CD4-positive, alpha-beta T cell treated with Interleukin-2 at 100 ng/mL for 4 hours (primary cell): Measurements from ENCODE around the gene TMEM174.
"Not testable (repeated sequence)": the region's sequence is repeated elsewhere in the genome, so short reads cannot be mapped to it uniquely, and the experiment has no call there.

ENCODE experiments used
- DNase-seq: peaks from one replicate; pipeline ENCODE4 v3.0.0-alpha.2; 2020; ENCODE audit warnings: low spot score

TMEM174 gene

GRCh38 chr5:73196201-73196600 lies 23.2 kb downstream of the TMEM174 start:
- DNase-seq, result no peak

DNA sequence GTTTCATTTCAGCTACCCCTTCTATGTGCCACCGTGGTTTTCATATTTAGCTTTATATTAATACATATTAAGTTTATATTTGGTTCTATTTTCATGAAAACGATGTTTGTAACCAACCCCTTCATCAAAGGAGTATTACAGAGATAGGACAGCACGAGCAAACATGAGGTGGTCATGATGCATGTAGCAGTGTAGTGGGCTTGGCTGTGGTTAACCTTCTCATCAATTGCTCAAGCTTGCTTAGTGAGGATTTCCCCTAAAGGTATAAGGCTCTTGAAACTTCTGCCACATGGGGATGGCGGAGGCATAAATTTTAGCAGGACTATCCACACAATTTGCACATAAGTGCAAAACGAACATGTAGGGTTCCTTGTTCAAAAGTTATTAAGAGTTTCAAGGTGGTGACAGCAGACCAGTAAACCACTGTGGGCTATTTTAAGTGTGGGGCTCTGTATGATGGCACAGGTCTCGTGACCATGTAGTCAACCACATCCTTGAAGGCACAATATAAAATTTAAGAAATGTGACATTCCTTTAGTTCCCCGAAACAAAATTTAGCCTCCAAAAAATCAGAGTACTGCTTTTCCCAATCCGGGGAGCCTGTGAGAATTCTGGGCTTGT lies 24.8 kb downstream of the TMEM174 start:
- DNase-seq, result no peak

- DNase-seq, result no peak
These were observed 26.0 kb downstream of the TMEM174 start for GRCh38 chr5:73198833-73199592.

DNA sequence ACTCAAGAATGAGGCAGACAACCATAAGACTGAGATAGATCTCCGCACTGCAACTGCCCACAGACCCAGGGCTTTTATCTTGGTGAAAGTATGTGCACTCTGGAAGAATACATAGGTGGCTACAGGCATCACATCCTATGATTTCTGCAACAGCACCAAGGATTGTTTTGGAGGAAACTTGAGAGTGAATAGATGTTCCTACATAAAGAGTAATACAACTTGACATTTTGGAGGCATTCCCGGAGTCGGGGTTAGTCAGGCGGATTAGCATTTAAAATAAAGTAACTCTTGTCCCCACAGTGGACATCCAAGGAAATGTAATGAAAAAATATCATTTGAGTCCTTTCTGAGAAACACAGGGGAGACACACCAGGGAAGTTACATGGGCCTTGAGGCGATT lies 26.7 kb downstream of the TMEM174 start:
- DNase-seq, result no peak

- peak; percentile 72 for DNase-seq
These were observed 28.8 kb downstream of the TMEM174 start for GRCh38 chr5:73201547-73202513.

- DNase-seq, result no peak
These were observed 31.3 kb downstream of the TMEM174 start for GRCh38 chr5:73204332-73204731.

DNA sequence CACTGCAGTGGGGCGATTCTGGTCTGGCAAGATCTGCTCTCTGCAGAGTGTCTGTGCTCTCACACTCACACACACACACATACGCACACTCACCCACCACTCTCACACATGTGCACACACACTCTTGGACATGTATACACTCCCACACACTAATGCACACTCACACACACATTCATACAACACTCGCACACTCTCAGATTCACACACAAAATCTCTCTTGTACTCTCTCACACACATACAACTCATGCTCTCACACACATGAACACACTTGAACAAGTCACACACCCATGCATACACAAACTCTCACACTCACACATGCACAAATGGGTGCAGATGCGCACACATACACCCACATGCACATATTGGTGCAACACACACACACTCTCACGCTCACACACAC lies 31.7 kb downstream of the TMEM174 start:
- DNase-seq, result no peak

GRCh38 chr5:73205305-73205704 lies 32.3 kb downstream of the TMEM174 start:
- DNase-seq, result no peak

DNA sequence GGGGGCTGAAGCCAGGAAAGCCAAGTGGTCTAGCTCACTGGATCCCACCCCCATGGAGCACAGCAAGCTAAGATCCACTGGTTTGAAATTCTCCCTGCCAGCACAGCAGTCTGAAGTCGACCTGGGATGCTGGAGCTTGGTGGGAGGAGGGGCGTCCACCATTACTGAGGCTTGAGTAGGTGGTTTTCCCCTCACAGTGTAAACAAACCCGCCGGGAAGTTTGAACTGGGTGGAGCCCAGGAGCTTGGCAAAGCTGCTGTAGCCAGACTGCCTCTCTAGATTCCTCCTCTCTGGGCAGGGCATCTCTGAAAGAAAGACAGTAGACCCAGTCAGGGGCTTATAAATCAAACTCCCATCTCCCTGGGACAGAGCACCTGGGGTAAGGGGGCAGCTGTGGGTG lies 34.2 kb downstream of the TMEM174 start:
- DNase-seq, result not testable (repeated sequence)

DNA sequence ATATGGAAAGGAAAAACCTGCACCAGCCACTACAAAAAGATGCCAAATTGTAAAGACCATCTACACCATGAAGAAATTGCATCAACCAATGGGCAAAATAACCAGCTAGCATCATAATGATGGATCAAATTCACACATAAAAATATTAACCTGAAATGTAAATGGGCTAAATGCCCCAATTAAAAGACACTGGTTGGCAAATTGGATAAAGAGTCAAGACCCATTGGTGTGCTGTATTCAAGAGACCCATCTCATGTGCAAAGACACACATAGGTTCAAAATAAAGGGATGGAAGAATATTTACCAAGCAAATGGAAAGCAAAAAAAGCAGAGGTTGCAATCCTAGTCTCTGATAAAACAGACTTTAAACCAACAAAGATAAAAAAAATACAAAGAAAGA lies 36.1 kb downstream of the TMEM174 start:
- not testable (repeated sequence) for DNase-seq

- not testable (repeated sequence) for DNase-seq
These were observed 39.7 kb downstream of the TMEM174 start for GRCh38 chr5:73212693-73213092.

GRCh38 chr5:73213566-73213998 lies 40.6 kb downstream of the TMEM174 start:
- DNase-seq, result no peak

- no peak for DNase-seq
These were observed 41.3 kb downstream of the TMEM174 start for GRCh38 chr5:73214306-73214705.

DNA sequence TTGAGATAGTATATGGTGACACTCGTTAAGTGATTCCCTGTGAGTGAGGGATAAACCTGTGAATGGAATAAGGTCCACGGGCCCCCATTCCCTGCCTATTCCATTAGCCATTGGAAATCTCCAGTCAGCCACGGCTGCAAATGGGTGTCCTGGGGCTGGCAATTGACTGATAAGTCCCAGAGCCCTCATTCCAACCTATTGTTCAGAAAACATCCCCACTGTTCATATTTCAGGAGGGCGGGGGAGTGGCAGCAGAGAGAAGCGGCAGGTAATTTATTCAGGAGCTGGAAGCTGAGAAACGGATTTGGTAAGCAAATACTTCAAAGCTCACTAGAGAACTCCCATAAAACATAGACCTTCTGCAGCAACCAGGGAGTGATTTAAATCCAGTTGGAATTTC lies 42.0 kb downstream of the TMEM174 start:
- DNase-seq, result no peak

DNA sequence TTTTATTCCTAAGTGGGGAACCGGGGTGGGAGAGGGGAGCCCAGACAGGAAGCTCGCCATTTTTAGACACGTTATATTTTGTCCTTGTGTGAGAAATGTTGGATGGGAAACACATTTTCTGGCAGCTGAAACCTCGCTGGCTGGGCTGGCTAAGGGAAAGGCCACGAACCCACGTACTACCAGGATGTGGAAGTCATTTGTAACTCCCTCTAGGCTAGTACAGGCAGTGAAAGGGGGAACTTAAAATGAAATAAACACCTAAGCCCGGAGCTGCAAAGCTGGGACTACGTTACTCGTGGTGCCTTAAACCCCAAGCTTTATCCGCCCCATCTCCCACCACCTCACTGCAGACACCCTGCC lies 42.5 kb downstream of the TMEM174 start:
- no peak for DNase-seq

DNA sequence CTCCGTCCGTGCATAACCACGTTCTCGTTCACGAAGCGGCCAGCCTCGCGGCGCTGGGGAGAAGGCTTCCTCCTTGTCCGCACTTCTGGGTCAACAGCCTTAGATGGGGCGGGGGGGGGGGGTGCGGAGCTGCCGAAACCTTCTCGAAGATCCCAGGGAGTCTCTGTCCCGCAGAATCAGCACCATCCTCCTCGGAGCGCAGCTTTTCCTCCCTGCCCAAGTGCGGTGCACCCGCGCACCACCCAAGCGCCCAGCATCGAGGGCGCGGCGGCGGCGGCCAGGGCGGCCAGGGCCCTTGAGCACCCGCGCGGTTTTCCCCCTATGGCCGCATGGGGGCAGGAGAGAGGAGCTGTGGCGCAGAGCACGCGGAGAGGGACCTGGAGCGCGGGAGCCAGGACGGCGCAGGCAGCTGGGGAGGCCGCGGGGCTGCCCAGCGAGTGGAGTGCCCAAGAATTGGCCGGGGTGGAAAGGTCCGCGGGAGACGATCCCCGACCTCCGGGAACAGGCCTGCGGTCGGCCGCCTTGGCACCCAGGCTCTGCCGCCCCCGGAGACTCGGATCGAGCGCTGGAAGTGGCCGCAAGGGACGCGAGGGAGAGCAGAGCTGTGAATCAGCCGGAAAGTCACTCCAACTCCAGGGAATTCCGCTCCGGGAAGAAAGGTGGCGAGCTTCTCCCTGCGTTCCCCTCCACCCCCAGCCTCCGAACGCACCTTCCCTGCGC lies 43.1 kb downstream of the TMEM174 start:
- peak; percentile 57 for DNase-seq

- DNase-seq, result no peak
These were observed 45.7 kb downstream of the TMEM174 start for GRCh38 chr5:73218552-73219171.

GRCh38 chr5:73219336-73219735 lies 46.3 kb downstream of the TMEM174 start:
- DNase-seq, result not testable (repeated sequence)

DNA sequence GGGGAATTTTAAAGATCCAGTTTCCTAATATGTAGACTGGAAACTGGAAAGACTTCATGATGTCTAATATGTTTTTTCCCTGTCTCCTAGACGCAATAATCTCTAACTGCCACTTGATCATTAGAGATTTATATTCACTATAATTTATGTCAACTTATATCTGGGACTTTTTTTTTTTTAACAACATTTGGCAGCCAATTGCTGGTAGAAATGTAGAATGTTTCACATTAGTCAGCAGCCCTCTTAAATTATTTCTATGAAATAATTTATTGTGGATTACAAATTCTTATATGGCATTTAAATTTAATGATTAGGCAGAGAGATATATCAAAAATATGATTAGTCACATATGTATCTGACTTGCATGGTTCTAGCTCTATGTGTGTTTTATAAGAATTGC lies 48.2 kb downstream of the TMEM174 start:
- DNase-seq, result no peak

DNA sequence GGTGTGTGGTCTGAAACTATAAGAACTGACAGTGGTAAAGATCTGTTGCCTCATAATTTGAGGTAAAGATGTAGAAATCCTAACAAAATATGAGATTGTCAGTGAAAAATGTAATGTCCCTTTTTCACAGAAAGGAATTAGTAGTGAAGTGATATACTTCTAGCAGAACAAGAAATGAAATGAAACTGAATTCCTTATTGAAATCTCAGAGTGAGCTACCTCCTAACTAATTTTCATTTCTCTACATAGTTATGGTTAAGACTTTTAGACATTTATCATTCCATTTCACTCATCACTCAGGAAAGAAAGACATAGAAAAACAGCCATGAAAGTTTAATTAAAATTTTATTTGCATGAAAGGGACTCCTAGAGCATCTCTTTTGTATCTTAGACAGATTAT lies 48.7 kb downstream of the TMEM174 start:
- DNase-seq, result no peak

- DNase-seq, result no peak
These were observed 49.2 kb downstream of the TMEM174 start for GRCh38 chr5:73222173-73222572.
